ENCODE data around the gene AIF1.
A peak's percentile ranks its signal among the peaks of the same experiment; 100 is the strongest.

The AIF1 gene

DNA sequence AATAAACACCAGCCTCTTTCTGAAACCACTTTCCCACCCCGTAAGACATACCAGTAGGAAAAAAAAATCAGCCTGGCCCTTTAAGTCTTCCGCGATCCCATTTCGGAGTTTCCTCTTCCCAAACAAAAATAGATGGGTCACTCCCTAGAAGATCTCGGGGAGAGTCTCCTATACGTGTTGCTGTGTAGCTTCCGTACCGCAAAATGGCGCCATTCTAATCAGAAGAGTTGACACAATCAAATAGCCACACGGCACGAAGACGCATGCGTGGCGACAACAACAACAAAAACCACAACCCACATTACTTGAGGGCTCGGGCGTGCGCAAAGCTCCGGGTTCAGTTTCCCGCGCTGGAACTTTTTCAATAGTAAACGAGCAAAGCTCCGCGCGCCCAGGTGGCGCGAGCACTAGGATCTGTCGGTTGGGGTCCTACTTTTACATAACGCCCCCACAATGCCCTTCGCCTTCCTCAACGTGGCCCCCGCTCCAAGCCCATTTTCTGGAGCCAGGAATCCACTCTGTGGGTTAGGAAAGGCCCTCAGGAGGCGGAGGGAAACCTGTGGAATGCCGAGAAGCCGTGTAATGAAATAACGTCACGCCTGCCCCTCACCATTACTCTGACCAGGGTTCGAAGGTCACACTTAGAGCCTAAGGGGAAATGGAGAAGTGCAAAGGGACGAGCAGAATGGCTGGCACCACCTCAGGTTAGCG, 49.9 kb downstream of the AIF1 start, which contains the start of gene GPANK1 (continued):
- TF ChIP-seq, protein P1, sequence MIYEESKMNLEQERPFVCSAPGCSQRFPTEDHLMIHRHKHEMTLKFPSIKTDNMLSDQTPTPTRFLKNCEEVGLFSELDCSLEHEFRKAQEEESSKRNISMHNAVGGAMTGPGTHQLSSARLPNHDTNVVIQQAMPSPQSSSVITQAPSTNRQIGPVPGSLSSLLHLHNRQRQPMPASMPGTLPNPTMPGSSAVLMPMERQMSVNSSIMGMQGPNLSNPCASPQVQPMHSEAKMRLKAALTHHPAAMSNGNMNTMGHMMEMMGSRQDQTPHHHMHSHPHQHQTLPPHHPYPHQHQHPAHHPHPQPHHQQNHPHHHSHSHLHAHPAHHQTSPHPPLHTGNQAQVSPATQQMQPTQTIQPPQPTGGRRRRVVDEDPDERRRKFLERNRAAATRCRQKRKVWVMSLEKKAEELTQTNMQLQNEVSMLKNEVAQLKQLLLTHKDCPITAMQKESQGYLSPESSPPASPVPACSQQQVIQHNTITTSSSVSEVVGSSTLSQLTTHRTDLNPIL (CRISPR knock-in tag; IDR thresholded peaks at IDR 0.05; ENCODE audit: low read depth): no peak
- no peak for TF ChIP-seq ARNTL (CRISPR knock-in tag; IDR thresholded peaks at IDR 0.05; ENCODE audit: borderline replicate concordance, low read depth)

DNA sequence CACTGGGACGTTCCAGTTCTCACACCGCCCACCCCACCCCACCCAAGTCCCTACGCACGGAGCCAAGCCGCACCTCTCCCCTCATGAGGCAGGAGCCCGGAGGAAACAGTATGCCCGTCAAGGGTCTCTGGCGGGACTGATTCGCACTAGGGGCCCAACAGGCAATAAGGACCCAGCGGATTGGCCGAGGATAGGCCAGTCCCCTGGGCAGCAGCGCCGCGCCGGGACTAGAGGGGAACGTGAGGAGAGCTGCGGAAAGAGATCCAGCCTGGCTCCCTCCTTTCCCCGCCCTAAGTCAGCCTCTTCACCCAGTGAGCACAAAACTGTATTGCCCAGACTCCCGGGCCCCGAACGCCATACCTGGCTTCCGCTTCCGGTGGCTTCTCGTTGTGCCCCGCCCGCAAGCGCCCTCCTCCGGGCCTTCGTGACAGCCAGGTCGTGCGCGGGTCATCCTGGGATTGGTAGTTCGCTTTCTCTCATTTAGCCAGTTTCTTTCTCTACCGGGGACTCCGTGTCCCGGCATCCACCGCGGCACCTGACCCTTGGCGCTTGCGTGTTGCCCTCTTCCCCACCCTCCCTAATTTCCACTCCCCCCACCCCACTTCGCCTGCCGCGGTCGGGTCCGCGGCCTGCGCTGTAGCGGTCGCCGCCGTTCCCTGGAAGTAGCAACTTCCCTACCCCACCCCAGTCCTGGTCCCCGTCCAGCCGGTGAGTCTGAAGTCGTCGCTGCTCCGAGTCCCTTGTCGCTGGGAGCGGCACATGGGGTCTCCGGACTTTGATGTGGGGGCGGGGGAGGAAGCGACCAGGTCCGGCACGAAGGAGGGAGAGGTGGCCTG, 50.7 kb downstream of the AIF1 start, which contains the start of gene CSNK2B:
Gene CSNK2B, plus strand, starts transcription at position 580 of the 836 bp plus-strand sequence. CDS start 752 bp downstream, outside the sequence.
- peak; percentile 86 for ATAC-seq
- TF ChIP-seq, protein P2, sequence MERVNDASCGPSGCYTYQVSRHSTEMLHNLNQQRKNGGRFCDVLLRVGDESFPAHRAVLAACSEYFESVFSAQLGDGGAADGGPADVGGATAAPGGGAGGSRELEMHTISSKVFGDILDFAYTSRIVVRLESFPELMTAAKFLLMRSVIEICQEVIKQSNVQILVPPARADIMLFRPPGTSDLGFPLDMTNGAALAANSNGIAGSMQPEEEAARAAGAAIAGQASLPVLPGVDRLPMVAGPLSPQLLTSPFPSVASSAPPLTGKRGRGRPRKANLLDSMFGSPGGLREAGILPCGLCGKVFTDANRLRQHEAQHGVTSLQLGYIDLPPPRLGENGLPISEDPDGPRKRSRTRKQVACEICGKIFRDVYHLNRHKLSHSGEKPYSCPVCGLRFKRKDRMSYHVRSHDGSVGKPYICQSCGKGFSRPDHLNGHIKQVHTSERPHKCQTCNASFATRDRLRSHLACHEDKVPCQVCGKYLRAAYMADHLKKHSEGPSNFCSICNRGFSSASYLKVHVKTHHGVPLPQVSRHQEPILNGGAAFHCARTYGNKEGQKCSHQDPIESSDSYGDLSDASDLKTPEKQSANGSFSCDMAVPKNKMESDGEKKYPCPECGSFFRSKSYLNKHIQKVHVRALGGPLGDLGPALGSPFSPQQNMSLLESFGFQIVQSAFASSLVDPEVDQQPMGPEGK (CRISPR knock-in tag; IDR thresholded peaks at IDR 0.05; ENCODE audit: borderline replicate concordance): peak; percentile 83
- no peak for TF ChIP-seq GLIS3 (CRISPR knock-in tag; IDR thresholded peaks at IDR 0.05)

DNA sequence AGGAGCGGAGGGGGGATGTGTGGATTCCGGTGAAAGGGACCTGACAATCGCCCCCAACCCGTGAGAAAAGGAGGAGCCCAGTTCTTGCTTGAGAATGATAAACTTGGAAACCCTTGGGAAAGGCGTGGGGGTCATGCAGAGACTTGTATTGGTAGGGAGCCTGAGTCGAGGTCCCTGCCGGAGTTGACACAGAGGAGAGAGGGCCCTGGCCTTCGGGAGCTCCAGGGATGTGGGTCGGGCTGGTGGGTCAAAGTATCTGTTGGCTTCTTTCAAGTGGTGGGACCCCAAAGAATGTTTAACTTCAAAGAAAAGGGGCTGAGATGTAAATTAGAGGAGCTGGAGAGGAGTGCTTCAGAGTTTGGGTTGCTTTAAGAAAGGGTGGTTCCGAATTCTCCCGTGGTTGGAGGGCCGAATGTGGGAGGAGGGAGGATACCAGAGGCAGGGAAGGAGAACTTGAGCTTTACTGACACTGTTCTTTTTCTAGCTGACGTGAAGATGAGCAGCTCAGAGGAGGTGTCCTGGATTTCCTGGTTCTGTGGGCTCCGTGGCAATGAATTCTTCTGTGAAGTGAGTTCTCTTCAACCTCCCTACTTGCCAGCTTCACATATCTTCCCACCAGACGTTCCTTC, 51.4 kb downstream of the AIF1 start:
- TF ChIP-seq, protein P3, sequence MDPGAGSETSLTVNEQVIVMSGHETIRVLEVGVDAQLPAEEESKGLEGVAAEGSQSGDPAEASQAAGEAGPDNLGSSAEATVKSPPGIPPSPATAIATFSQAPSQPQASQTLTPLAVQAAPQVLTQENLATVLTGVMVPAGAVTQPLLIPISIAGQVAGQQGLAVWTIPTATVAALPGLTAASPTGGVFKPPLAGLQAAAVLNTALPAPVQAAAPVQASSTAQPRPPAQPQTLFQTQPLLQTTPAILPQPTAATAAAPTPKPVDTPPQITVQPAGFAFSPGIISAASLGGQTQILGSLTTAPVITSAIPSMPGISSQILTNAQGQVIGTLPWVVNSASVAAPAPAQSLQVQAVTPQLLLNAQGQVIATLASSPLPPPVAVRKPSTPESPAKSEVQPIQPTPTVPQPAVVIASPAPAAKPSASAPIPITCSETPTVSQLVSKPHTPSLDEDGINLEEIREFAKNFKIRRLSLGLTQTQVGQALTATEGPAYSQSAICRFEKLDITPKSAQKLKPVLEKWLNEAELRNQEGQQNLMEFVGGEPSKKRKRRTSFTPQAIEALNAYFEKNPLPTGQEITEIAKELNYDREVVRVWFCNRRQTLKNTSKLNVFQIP (CRISPR knock-in tag; IDR thresholded peaks at IDR 0.05; ENCODE audit: borderline replicate concordance, low read depth): no peak
- ATAC-seq: no peak

All from SK-N-SH treated with all-trans-retinoic acid at 6 μM for 48 hours (cell line).